GM12872 (cell line): Measurements from ENCODE around the gene TULP4.

ENCODE experiments used
- CTCF ChIP-seq: IDR thresholded peaks from 3 replicates; pipeline ENCODE4 v1.5.1; 2011; ENCODE audit warnings: low read depth, mild to moderate bottlenecking, low read length, moderate library complexity; ENCODE audit not compliant: insufficient read depth

The TULP4 gene

GRCh38 chr6:158396136-158396535 is 83.9 kb downstream of the TULP4 start:
- no peak for TF ChIP-seq CTCF

GRCh38 chr6:158397578-158397977 is 85.3 kb downstream of the TULP4 start:
- TF ChIP-seq CTCF: no peak

GRCh38 chr6:158398252-158399024 is 86.2 kb downstream of the TULP4 start:
- TF ChIP-seq CTCF: no peak

- TF ChIP-seq CTCF: no peak
Measured at GRCh38 chr6:158399040-158399700, 86.9 kb downstream of the TULP4 start.

GRCh38 chr6:158402184-158402583 is 89.9 kb downstream of the TULP4 start:
- TF ChIP-seq CTCF: no peak

- no peak for TF ChIP-seq CTCF
Measured at GRCh38 chr6:158405933-158406332, 93.7 kb downstream of the TULP4 start.

- TF ChIP-seq CTCF: no peak
Measured at GRCh38 chr6:158406736-158407135, 94.5 kb downstream of the TULP4 start.
